GM21447 (cell line): ENCODE measurements around the gene OTOF.

Source experiments
- ATAC-seq: cut with Tn5 transposase; IDR thresholded peaks from one replicate; pipeline ENCODE4 v1.9.1; 2021; ENCODE audit not compliant: unreplicated experiment

The OTOF gene

DNA sequence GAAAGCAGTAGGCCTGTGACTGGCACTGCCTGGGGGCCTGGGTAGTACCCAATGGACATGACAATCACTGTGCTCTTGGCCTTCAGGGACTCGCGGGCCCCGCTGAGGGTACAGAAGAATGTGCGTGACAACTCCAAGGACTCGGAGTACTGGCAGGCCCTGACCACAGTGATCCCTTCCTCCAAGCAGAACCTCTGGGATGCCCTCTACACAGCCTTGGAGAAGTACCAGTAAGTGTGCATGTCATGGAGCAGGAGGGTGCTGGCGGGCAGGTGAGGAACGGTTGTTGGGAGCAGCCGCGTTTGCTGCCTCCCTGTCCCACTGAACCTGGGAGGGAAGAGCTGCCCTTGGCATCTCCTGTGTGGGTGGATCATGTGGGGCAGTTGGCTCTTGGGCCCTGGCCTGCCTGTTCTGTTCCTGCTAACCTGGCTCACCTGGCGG, 23.3 kb downstream of the OTOF start:
- no peak for ATAC-seq

- no peak for ATAC-seq
These were observed 24.2 kb downstream of the OTOF start for GRCh38 chr2:26453421-26454329.

DNA sequence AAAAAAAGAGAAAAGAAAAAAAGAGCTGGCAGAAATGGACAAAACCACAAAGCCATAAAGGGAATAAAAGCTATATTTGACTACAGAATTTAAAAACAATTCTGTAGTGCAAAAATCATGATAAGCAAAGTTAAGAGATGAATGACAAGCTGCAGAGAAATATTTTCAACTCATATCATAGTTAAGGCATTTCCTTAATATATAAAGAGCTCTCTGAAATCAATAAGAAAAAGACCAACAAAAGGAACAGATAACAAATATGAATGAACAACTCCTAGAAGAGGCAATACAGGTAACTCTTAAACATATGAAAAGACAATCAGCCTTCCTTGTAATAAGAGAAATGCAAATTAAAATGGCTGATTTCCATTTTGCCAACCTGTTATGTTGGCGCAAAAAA, 26.2 kb downstream of the OTOF start:
- ATAC-seq = no peak

DNA sequence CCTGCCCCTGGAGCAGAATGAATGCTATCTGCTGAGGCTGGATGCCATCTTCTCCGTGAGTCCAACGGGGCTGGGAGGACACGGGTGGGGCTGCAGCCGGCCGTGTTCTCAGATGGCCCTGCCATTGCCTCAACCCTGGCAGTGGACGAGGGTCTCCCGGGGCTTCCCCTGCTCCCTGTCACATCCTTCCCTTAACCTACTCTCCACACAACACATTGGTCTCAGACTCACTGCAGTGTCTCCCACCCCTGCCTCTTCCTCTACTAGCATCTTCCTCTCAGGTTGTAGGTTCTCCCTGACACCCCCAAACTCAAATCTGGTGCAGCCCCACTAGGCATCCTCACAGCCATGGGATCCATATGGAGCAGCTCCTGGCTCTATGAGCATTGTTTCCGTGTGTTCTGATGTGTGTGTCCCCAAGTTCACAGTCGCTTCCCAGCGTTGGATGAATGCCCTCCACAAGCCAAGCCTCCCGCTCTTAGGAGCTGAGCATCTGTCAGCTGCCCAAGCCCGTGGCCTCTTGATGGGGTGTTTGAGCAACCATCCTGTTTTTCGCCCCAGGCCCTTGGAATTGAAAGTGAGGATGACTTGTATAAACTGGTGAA, 27.8 kb downstream of the OTOF start:
- ATAC-seq = no peak

DNA sequence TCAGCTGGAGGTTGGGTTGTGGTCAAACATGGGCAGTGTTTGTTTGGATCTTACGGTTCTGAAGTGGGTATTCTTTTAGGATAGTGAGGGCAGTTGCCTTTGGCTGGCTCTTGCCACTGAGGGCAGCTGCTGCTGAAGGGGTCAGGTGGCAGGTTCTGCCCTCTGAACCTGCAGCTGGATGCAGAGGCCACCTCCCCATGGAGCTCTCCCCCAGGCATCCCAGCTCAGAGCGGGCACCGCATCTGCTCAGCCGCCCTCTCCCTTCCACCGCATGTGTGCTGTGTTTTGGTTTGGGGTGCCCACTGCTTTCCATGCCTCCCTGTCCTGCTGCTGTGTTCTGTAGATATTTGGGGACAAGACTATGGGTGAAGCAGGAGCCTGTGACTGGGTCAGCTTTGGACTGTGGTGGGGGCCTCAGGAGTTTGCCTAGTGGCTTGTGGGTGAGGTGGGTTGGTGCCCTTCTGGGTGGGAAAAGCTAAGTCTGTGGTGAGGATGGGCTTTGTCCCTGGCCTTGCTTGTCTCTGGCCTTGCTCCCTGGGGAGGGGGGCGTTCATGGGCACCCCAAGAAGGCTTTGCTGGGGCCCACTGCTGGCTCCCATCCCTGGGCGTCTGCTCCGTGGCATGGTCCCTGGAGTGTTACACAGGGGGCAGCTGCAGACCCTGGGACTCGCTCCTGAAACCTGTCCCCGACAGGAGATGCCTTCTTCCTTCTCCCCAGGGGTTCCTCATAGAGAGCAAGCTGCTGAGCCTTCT, 28.5 kb downstream of the OTOF start:
- no peak for ATAC-seq

- ATAC-seq = no peak
These were observed 29.3 kb downstream of the OTOF start for GRCh38 chr2:26448651-26449050.

DNA sequence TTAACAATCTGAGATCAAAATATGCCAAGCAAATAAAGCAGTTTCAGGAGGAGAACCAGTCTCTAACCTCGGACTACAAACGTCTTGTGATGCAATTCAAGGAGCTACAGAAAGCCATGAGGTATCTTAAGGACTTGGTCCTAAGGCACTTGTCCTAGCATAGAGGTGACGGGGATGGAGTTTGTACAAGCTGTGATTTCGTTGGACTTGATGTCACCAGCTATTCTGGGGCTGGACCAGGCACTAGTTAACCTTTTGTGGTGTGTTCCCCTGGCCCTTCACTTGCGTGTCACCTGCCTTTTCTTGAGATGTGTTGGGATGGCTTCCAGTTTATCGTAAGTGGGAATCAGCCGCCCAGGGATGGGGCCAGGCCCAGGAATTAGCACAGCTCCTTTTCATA, 33.7 kb downstream of the OTOF start:
- ATAC-seq = no peak

DNA sequence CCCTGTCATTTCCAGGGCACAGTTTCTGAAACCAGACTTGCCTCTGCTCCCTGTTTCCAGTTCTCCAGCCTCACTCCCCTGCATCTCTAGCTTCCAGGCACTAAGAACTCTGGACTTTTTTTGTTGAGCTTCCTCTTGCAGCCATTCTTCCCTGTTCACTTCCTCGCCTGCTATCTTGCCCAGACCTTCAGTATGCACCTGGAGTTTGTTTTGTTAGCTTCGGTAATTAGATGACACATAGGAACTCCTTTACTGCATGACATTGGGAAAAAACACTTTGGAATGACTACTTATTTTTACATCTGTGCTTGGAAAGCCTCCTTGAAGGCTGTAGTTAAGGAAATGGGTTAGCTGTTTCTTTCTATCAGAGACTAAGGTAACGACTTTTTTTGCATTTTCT, 35.2 kb downstream of the OTOF start:
- ATAC-seq = no peak

DNA sequence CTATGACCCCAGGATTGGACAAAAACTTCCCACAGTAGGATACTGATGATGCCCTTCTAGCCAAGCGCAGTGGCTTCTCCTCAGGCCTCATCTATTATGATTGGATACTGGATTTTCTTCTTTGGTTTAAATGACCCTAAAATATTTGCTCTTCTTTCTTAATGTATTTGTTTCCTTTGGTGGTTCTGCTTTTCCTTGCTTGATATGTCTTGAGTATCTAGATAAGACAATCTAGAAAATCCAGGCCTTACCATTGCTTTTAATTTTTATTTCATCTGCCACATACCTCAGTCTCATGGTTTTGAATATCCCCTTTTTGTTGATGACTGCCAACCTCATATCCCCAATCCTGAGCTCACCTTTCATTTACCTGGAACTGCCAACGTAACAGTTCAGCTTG, 35.6 kb downstream of the OTOF start:
- no peak for ATAC-seq

- no peak for ATAC-seq
These were observed 39.0 kb downstream of the OTOF start for GRCh38 chr2:26438926-26439325.

- ATAC-seq = no peak
These were observed 39.4 kb downstream of the OTOF start for GRCh38 chr2:26438526-26438925.

- no peak for ATAC-seq
These were observed 42.8 kb downstream of the OTOF start for GRCh38 chr2:26435106-26435505.

DNA sequence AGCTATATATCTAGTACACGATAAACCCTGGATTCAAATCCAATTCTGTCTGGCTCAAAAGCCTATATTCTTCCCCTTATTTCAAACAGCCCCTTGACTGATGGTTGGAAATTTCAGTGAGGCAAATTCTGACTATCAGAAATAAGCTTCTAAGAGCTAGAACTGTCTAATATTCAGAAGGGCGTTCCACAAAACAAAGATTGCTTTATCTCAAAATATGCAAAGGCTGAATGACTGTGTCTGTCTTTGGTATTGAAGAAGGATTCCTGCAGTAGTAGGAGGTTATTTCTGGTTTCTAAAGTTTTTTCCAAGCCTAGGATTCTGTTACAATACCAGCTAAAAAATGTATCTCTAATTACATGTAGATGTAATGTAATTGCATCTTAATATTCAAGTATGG, 45.1 kb downstream of the OTOF start:
- ATAC-seq = no peak

DNA sequence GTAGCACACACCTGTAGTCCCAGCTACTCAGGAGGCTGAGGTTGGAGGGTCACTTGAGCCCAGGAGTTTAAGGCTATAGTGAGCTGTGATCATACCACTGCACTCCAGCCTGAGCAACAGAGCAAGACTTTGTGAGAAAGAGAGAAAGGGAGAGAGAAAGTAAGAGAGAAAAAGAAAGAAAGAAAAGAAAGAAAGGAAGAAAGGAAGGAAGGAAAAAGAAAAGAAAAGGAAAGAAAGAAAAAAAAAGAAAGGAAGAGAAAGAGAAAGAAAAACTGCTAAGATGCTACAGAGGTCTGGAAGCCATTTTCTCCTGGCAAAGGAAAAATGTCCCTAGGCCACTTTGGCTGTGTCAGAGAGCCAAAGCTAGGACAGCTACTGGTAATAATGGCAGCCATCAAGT, 45.6 kb downstream of the OTOF start:
- no peak for ATAC-seq

DNA sequence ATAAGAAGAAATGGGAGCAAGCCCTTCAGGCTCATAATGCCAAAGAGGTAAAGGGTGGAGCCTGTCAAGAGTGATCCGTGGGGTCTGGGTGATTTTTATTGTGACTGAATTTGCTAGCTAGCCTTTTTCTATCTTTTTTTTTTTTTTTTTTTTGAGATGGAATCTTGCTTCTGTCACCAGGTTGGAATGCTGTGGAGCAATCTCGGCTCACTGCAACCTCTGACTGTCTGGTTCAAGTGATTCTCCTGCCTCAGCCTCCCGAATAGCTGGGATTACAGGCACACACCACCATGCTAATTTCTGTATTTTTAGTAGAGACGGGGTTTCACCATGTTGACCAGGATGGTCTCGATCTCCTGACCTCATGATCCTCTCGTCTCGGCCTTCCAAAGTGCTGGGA, 47.1 kb downstream of the OTOF start:
- no peak for ATAC-seq

GRCh38 chr2:26429779-26430578, 47.9 kb downstream of the OTOF start:
- ATAC-seq = no peak

GRCh38 chr2:26428846-26429245, 49.1 kb downstream of the OTOF start:
- no peak for ATAC-seq

GRCh38 chr2:26424221-26424620, 53.7 kb downstream of the OTOF start:
- no peak for ATAC-seq

DNA sequence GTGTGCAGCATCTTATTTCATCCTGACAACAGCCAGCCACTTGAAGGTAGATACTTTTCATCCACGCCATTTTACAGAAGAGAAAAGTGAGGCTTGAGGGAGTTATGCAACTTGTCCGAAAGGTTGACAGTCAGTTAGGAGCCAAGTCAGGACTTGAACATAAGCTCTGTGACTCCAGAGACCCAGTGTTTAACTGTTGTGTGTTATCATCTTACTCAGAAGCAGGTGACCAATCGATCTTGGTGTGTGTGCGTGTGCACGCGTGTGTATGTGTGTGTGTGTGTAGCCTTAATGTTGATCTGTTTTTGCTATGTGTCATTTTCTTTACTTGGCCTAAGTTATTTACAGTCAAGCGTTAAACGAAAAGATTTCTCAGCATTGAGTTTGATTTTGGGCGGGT, 54.2 kb downstream of the OTOF start:
- ATAC-seq = no peak

DNA sequence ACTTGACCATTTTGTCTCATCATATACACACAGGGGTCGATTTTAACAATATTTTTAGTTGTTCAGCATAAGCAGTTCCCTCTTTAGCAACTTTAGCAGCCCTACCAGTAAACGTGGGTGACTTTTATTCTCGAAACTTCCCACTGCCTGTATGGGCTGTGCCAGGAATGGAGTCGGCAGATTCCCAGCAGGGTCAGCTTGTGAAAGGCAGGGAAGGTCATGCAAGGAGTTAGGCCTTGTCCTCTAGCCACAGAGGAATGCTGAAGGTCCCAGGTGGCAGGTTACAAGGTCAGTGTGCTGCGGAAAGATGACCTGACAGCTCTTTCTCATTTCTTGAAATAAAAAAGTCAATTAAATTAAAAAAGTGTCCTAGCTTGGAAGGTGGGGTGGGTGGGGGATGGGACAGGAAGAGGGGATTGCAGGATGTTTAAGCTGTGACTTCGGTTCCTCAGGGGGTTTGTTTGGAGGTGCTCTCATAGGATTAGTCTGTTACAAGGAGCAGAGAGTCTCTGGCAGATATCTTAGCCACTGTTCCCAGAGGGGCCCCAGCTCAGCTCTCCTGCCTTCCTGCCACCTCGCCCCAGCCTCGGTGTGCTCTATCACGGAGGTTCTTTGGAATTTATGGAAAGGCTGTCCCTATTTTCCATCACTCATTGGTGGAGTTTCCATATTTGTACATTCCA, 54.8 kb downstream of the OTOF start:
- ATAC-seq = no peak
